ENCODE data around the gene MRPL10.

Gene MRPL10

DNA sequence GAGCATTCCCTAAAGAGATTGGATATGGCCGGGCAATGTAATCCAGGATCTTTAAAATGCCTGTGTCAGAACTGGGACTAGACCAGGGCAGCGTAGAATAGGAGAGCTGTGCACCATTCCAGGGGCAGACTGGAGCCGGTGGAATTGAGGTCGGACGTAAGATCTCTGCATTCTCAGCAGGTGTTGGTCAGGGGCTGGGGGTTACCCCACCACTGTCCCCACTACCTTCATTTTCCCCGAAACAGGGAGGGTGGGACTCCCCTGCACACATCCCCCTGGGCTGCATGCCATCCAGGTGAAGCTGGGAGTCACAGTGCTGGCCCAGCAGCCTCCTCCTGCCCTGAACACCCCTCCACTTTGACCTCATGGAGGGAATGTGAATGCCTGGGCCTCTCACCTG lies 27.6 kb downstream of the MRPL10 start:
- Mint-ChIP-seq H3K9me3 (ENCODE audit: low read depth) (no peaks in the 10 kb centered on the region), H3K27me3 (peaks cover 1% of the 10 kb centered on the region), H3K4me3 (no peak overlapping the region), H3K36me3 (no peaks in the 10 kb centered on the region), H3K4me1 (ENCODE audit: low read depth) (no peaks in the 10 kb centered on the region), H3K27ac (no peak overlapping the region)

GRCh38 chr17:47803201-47803600 lies 28.1 kb downstream of the MRPL10 start:
- H3K27ac Mint-ChIP-seq, result no peak overlapping the region
- no peak overlapping the region for H3K4me3 Mint-ChIP-seq

DNA sequence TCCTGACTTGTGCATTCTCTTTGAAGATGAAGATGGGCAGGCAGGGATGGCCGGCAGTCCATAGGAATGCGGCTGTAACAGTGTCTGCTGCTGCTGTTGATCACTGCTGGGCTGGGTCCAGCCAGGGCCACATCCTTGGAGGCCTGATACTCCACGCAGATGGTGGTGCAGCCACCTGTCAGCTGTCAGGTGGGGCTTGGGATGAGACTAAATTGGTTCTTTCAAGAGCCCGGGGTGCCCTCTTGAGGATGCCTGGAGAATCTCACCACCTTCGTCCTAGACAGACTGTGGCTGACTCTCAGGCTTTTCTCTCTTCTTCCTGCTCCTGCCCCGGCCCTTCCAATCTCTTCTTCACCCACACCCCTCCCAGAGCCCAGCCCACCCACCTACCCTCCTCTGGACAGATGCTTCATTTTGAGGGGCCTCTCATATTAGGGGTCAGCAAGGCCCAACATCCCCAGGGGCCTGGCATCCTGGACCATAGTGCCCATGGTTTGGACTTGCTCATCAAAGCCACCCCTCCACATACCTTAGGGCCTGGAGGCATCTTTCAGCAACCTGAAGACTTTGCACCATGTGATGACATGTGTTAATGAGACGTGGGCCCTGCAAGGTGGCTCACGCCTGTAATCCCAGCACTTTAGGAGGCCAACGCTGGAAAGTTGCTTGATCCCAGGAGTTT lies 28.9 kb downstream of the MRPL10 start:
- no peak overlapping the region for H3K4me3 Mint-ChIP-seq
- no peaks in the 10 kb centered on the region for H3K9me3 Mint-ChIP-seq (ENCODE audit: low read depth)
- no peaks in the 10 kb centered on the region for H3K36me3 Mint-ChIP-seq
- peaks cover 3% of the 10 kb centered on the region for H3K27me3 Mint-ChIP-seq
- no peaks in the 10 kb centered on the region for H3K4me1 Mint-ChIP-seq (ENCODE audit: low read depth)
- no peak overlapping the region for H3K27ac Mint-ChIP-seq

More at GRCh38 chr17:47803201-47803600, 28.1 kb downstream of the MRPL10 start:
- Mint-ChIP-seq H3K36me3 (no peaks in the 10 kb centered on the region), H3K27me3 (peaks cover 1% of the 10 kb centered on the region), H3K9me3 (ENCODE audit: low read depth) (no peaks in the 10 kb centered on the region), H3K4me1 (ENCODE audit: low read depth) (no peaks in the 10 kb centered on the region)

- no peaks in the 10 kb centered on the region for H3K4me1 Mint-ChIP-seq (ENCODE audit: low read depth)
- H3K4me3 Mint-ChIP-seq, result no peak overlapping the region
- no peaks in the 10 kb centered on the region for H3K9me3 Mint-ChIP-seq (ENCODE audit: low read depth)
- H3K27ac Mint-ChIP-seq, result no peak overlapping the region
- no peaks in the 10 kb centered on the region for H3K36me3 Mint-ChIP-seq
- peaks cover 5% of the 10 kb centered on the region for H3K27me3 Mint-ChIP-seq
Observed at GRCh38 chr17:47801906-47802305, 29.4 kb downstream of the MRPL10 start.

- H3K27me3 Mint-ChIP-seq, result peaks cover 5% of the 10 kb centered on the region
- no peak overlapping the region for H3K4me3 Mint-ChIP-seq
Observed at GRCh38 chr17:47801176-47801765, 30.1 kb downstream of the MRPL10 start.

GRCh38 chr17:47800686-47801085 lies 30.7 kb downstream of the MRPL10 start:
- Mint-ChIP-seq H3K27me3 (peaks cover 5% of the 10 kb centered on the region), H3K4me3 (no peak overlapping the region), H3K36me3 (no peaks in the 10 kb centered on the region), H3K9me3 (ENCODE audit: low read depth) (no peaks in the 10 kb centered on the region), H3K4me1 (ENCODE audit: low read depth) (no peaks in the 10 kb centered on the region), H3K27ac (no peak overlapping the region)

More at GRCh38 chr17:47801176-47801765, 30.1 kb downstream of the MRPL10 start:
- H3K4me1 Mint-ChIP-seq (ENCODE audit: low read depth), result no peaks in the 10 kb centered on the region
- H3K36me3 Mint-ChIP-seq, result no peaks in the 10 kb centered on the region
- H3K9me3 Mint-ChIP-seq (ENCODE audit: low read depth), result no peaks in the 10 kb centered on the region
- H3K27ac Mint-ChIP-seq, result no peak overlapping the region

DNA sequence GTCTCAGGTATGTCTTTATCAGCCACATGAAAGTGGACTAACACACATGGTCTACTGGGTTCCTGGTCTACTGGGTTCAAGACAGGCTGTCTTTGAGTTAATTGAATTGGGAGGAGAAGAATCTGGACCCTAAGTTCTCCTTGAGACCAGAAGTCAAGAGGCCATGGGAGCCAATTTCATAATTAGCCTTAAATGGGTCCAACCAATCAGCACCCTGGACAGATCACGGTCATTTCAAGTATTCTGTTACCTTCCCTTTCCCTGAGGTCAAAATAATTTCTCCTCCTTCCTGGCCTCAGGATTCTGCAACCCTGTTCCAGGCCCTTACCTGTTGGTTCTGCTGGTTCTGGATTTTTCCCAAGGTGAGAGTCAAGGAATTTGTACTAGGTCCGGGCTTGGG lies 33.5 kb downstream of the MRPL10 start:
- peaks cover 14% of the 10 kb centered on the region for H3K27me3 Mint-ChIP-seq

DNA sequence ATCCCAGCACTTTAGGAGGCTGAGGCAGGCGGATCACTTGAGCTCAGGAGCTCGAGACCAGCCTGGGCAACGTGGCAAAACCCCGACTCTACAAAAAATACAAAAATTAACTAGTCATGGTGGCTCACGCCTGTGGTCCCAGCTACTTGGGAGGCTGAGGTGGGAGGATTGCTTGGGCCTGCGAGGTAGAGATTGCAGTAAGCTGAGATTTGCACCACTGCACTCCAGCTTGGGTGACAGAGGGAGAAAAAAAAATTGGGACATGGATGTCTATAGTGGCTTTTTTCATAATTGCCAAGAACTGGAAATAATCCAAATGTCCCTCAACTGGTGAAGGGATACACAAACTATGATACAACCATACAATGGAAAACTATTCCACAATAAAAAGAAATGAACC lies 38.4 kb downstream of the MRPL10 start:
- Mint-ChIP-seq H3K27me3 (peaks cover 38% of the 10 kb centered on the region), H3K9me3 (ENCODE audit: low read depth) (no peaks in the 10 kb centered on the region), H3K36me3 (no peaks in the 10 kb centered on the region), H3K4me3 (no peak overlapping the region), H3K4me1 (ENCODE audit: low read depth) (peaks cover 12% of the 10 kb centered on the region), H3K27ac (no peak overlapping the region)

More for the DNA sequence above, 33.5 kb downstream of the MRPL10 start:
- no peaks in the 10 kb centered on the region for H3K4me1 Mint-ChIP-seq (ENCODE audit: low read depth)
- no peaks in the 10 kb centered on the region for H3K9me3 Mint-ChIP-seq (ENCODE audit: low read depth)
- no peak overlapping the region for H3K27ac Mint-ChIP-seq
- H3K36me3 Mint-ChIP-seq, result no peaks in the 10 kb centered on the region
- H3K4me3 Mint-ChIP-seq, result no peak overlapping the region

GRCh38 chr17:47792457-47792856 lies 38.9 kb downstream of the MRPL10 start:
- Mint-ChIP-seq H3K9me3 (ENCODE audit: low read depth) (no peaks in the 10 kb centered on the region), H3K36me3 (no peaks in the 10 kb centered on the region), H3K27me3 (peaks cover 38% of the 10 kb centered on the region), H3K4me1 (ENCODE audit: low read depth) (peaks cover 12% of the 10 kb centered on the region), H3K27ac (no peak overlapping the region), H3K4me3 (no peak overlapping the region)

DNA sequence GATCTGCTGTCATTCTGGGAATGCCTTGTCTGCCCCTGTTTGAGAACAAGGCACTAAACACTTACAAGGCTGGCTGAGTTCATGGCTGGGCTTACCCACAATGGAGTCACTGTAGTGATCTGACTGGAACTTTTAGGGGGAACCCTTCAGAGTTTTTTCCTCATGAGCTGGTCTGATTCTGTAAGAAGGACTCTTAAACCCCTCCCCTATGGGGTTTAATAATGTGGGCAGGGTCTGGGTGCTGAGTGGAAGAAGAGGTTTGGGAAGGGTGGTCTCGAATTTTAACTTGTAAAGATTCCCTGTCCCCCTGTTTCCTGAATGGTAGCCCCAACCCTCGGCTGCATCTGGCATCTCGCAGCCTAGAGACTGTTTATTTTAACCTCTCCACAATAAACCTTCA lies 40.3 kb downstream of the MRPL10 start:
- Mint-ChIP-seq H3K4me1 (ENCODE audit: low read depth) (peaks cover 12% of the 10 kb centered on the region), H3K36me3 (no peaks in the 10 kb centered on the region), H3K27me3 (peaks cover 39% of the 10 kb centered on the region), H3K4me3 (peak overlapping the region; percentile 75), H3K9me3 (ENCODE audit: low read depth) (no peaks in the 10 kb centered on the region), H3K27ac (no peak overlapping the region)

GRCh38 chr17:47789611-47790561 lies 41.5 kb downstream of the MRPL10 start:
- H3K9me3 Mint-ChIP-seq (ENCODE audit: low read depth), result no peaks in the 10 kb centered on the region
- H3K27ac Mint-ChIP-seq, result no peak overlapping the region
- H3K4me3 Mint-ChIP-seq, result peak overlapping the region; percentile 78
- H3K4me1 Mint-ChIP-seq (ENCODE audit: low read depth), result peaks cover 12% of the 10 kb centered on the region
- H3K27me3 Mint-ChIP-seq, result peaks cover 43% of the 10 kb centered on the region
- H3K36me3 Mint-ChIP-seq, result no peaks in the 10 kb centered on the region

- H3K4me1 Mint-ChIP-seq (ENCODE audit: low read depth), result peaks cover 9% of the 10 kb centered on the region
- H3K4me3 Mint-ChIP-seq, result no peak overlapping the region
- no peak overlapping the region for H3K27ac Mint-ChIP-seq
- peaks cover 28% of the 10 kb centered on the region for H3K27me3 Mint-ChIP-seq
- no peaks in the 10 kb centered on the region for H3K36me3 Mint-ChIP-seq
- no peaks in the 10 kb centered on the region for H3K9me3 Mint-ChIP-seq (ENCODE audit: low read depth)
Observed at GRCh38 chr17:47785538-47786123, 45.7 kb downstream of the MRPL10 start.

GRCh38 chr17:47781397-47781796 lies 49.9 kb downstream of the MRPL10 start:
- H3K9me3 Mint-ChIP-seq (ENCODE audit: low read depth), result no peaks in the 10 kb centered on the region
- peaks cover 1% of the 10 kb centered on the region for H3K4me1 Mint-ChIP-seq (ENCODE audit: low read depth)
- H3K27me3 Mint-ChIP-seq, result peaks cover 27% of the 10 kb centered on the region
- no peak overlapping the region for H3K27ac Mint-ChIP-seq
- no peak overlapping the region for H3K4me3 Mint-ChIP-seq
- no peaks in the 10 kb centered on the region for H3K36me3 Mint-ChIP-seq

DNA sequence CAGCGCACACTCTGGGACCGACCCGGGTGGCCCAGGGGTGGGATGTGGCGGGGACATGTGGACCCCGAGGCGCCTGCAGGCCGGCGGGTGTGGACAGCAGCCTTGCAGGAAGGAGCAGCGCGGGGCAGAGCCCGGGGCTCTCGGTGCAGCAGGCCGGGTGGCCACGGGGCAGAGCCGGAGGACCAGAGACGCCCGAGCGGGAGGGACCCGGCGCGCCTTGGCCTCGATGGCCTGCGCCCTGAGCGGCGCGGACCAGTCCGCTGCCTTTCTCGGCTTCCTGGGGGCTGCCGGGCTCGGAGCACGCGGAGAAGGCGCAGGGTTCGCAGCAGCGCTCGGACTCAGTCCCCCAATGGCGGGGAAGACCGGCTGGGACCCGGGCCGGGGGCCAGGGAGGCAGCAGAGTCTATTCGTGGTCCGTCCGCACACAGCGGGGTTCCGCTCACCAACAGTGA lies 53.1 kb downstream of the MRPL10 start:
- peaks cover 1% of the 10 kb centered on the region for H3K4me1 Mint-ChIP-seq (ENCODE audit: low read depth)
- no peaks in the 10 kb centered on the region for H3K9me3 Mint-ChIP-seq (ENCODE audit: low read depth)
- peaks cover 24% of the 10 kb centered on the region for H3K27me3 Mint-ChIP-seq
- no peaks in the 10 kb centered on the region for H3K36me3 Mint-ChIP-seq
- no peak overlapping the region for H3K4me3 Mint-ChIP-seq
- no peak overlapping the region for H3K27ac Mint-ChIP-seq

Data from activated naive CD8-positive, alpha-beta T cell (primary cell).